K562 (cell line): ENCODE data around the gene PREB. TPM values are rescaled to one million over a fixed set of nuclear protein-coding genes. Genes with fewer than 3 reads are reported as not detected.

Source experiments
- ATAC-seq: fragments of 200-7000 bp; cut with Tn5 transposase; 3 replicates; pipeline ENCODE4 v1.9.1; 2020; ENCODE audit warnings: moderate library complexity
- BruUV-seq: library from RNA; stranded (reverse); fragments of 400-500 nt; replicated peaks from 2 replicates; lab custom pipeline; 2021; lab: Mats Ljungman, UMichigan
- CTCF ChIA-PET: fragments of 300-600 bp; formaldehyde crosslinking; extraction: SDS; loops from one replicate; lab custom pipeline; 2021; ENCODE audit warnings: low intra/inter-chr PET ratio; lab: Yijun Ruan, JAX
- POLR2A ChIA-PET: fragments of 300-600, 350-650 bp; sonication (Branson Sonifier 250); formaldehyde crosslinking; extraction: SDS; loops from one replicate; lab custom pipeline; 2021; ENCODE audit warnings: antibody characterized with exemption, inconsistent platforms; lab: Yijun Ruan, JAX
- DNase-seq, 4 experiments: peaks; one replicate each; pipeline versions ENCODE4 v3.0.0 to v3.0.0-alpha.2; 2011 to 2018; ENCODE audit warnings: low spot score in 3 of 4, mixed read lengths in 3 of 4; ENCODE audit errors: extremely low read depth in 1 of 4
- FAIRE-seq: peaks from 2 replicates; lab custom pipeline; 2011; peaks lifted over from hg19 to GRCh38; lab: Jason Lieb, UNC
- H2AFZ ChIP-seq: 2 replicates; pipeline ENCODE4 v1.6.0; 2011; ENCODE audit warnings: low read depth, low read length, control low read depth, inconsistent platforms
- H3K27ac ChIP-seq: fragments of 200-600 bp; 3 replicates; pipeline ENCODE4 v1.8.0; 2011; ENCODE audit warnings: low read depth, mild to moderate bottlenecking, control low read depth, inconsistent platforms, low read length, moderate library complexity, mixed read lengths; ENCODE audit errors: extremely low read depth
- H3K27me3 ChIP-seq, 2 experiments: fragments of 300-600 bp in 1 of 2; 2 replicates in 1 of 2; 3 replicates in 1 of 2; pipeline versions ENCODE4 v1.6.0 to v1.8.0; 2011; ENCODE audit warnings: inconsistent platforms in 2 of 2, low read length in 2 of 2, mild to moderate bottlenecking in 1 of 2, mixed read lengths in 1 of 2, moderate library complexity in 1 of 2; ENCODE audit not compliant: control insufficient read depth in 2 of 2, insufficient read depth in 2 of 2
- H3K36me3 ChIP-seq: fragments of 300-600 bp; 3 replicates; pipeline ENCODE4 v1.8.0; 2011; ENCODE audit warnings: mild to moderate bottlenecking, low read length, inconsistent platforms; ENCODE audit not compliant: control insufficient read depth, insufficient read depth
- H3K4me1 ChIP-seq, 2 experiments: fragments of 200-600 bp in 1 of 2; replicated peaks in 1 of 2; 2 replicates in 1 of 2; 3 replicates in 1 of 2; pipeline versions ENCODE4 v1.5.1 to v1.8.0; 2011; ENCODE audit warnings: inconsistent platforms in 2 of 2, low read length in 2 of 2, mild to moderate bottlenecking in 1 of 2, mixed read lengths in 1 of 2, moderate library complexity in 1 of 2; ENCODE audit not compliant: control insufficient read depth in 2 of 2, insufficient read depth in 2 of 2
- H3K4me2 ChIP-seq: 2 replicates; pipeline ENCODE4 v1.6.1; 2011; ENCODE audit warnings: low read length, control low read depth, inconsistent platforms, mixed read lengths; ENCODE audit not compliant: insufficient read depth
- H3K4me3 ChIP-seq: fragments of 200-600 bp; sonication (generic), shearing (Covaris generic); 2 replicates; pipeline ENCODE4 v1.5.1; 2016; ENCODE audit warnings: control low read depth, inconsistent platforms
- H3K79me2 ChIP-seq: fragments of 200-600 bp; 3 replicates; pipeline ENCODE4 v1.8.0; 2011; ENCODE audit warnings: low read length, inconsistent platforms; ENCODE audit not compliant: control insufficient read depth, insufficient read depth
- H3K9ac ChIP-seq, 2 experiments: 2 replicates each; pipeline versions ENCODE4 v1.6.0 to v1.6.1; 2011; ENCODE audit warnings: low read depth in 2 of 2, low read length in 2 of 2, control low read depth in 1 of 2, inconsistent platforms in 1 of 2, mild to moderate bottlenecking in 1 of 2, mixed read lengths in 1 of 2; ENCODE audit not compliant: insufficient read depth in 1 of 2
- H3K9me1 ChIP-seq: one replicate; pipeline ENCODE4 v1.6.0; 2011; ENCODE audit warnings: inconsistent platforms, mild to moderate bottlenecking, low read length, moderate library complexity; ENCODE audit not compliant: control insufficient read depth, insufficient read depth
- H3K9me3 ChIP-seq: replicated peaks from 2 replicates; pipeline ENCODE4 v1.5.1; 2011; ENCODE audit warnings: low read depth, low read length, inconsistent platforms; ENCODE audit not compliant: control insufficient read depth, insufficient read depth
- H4K20me1 ChIP-seq: replicated peaks from 2 replicates; pipeline ENCODE4 v1.6.1; 2011; ENCODE audit warnings: low read length, inconsistent platforms, mixed read lengths; ENCODE audit not compliant: control insufficient read depth, insufficient read depth
- NR4A1 ChIP-seq, 2 experiments: fragments of 250-450 bp in 1 of 2; fragments of 450-650 bp in 1 of 2; sonication (Bioruptor Pico) in 1 of 2; IDR thresholded peaks; 2 replicates each; pipeline versions ENCODE4 v1.4.0 to v1.6.1; 2016 to 2020; ENCODE audit warnings: mild to moderate bottlenecking in 2 of 2, missing compliant biosample characterization in 1 of 2, missing genetic modification characterization in 1 of 2, moderate library complexity in 1 of 2
- ZNF146 ChIP-seq: IDR thresholded peaks from one replicate; pipeline ENCODE4 v1.6.1; 2018; ENCODE audit warnings: missing compliant biosample characterization; ENCODE audit not compliant: unreplicated experiment
- WGBS: fragments of 100-300 bp; shearing (Covaris generic); methylation state at CpG from one replicate; pipeline ENCODE4 v1.1.6; 2016; ENCODE audit warnings: low coverage, mixed read lengths; ENCODE audit not compliant: insufficient coverage; ENCODE audit errors: missing lambda C conversion rate; 5-methylcytosine and 5-hydroxymethylcytosine counted together
- in situ Hi-C: fragments of 300-500 bp; cut with MboI; formaldehyde crosslinking; loops from 4 replicates; pipeline ENCODE4 v1.15.0; 2018; ENCODE audit warnings: inconsistent platforms, mixed read lengths
- intact Hi-C: fragments of 100-400 bp; cut with micrococcal nuclease; formaldehyde crosslinking; loops from 2 replicates; pipeline ENCODE4 v1.14.2; 2022
- polyA plus RNA-seq, 8 experiments: library from polyadenylated mRNA; depleted of rRNA in 4 of 8; stranded (reverse) in 5 of 8; unstranded in 3 of 8; fragments of >200 nt; fragmentation: Nextera tagmentation in 2 of 8; fragmentation: Illumina TruSeq in 1 of 8; extraction: Ambion mirVana in 2 of 8; extraction: Trizol in 1 of 8; gene quantifications; 2 replicates each; pipeline versions ENCODE4 v1.2.1 to v1.2.3, GENCODE V29; 2011 to 2014; ENCODE audit warnings: inconsistent platforms in 1 of 8, missing spikeins in 1 of 8
- total RNA-seq, 7 experiments: library from RNA; depleted of rRNA in 6 of 7; stranded (reverse); fragments of >200 nt in 6 of 7; fragmentation: Illumina TruSeq in 2 of 7; extraction: Trizol in 2 of 7; gene quantifications; 2 replicates each; pipeline versions ENCODE4 v1.2.1 to v1.2.3, GENCODE V29; 2011 to 2021; ENCODE audit warnings: low replicate concordance in 1 of 7
- TF ChIP-seq, protein P1 (sequence below): fragments of 450-650 bp; formaldehyde crosslinking; IDR thresholded peaks from 2 replicates; pipeline ENCODE4 v1.4.0; 2022; ENCODE audit warnings: missing genetic modification characterization
- TF ChIP-seq, protein P2 (sequence below): sonication (generic); formaldehyde crosslinking; IDR thresholded peaks from 2 replicates; pipeline ENCODE4 v1.8.1; 2023; ENCODE audit warnings: mild to moderate bottlenecking, missing genetic modification reagents
- TF ChIP-seq, protein P3 (sequence below), 2 experiments: fragments of 150-350 bp in 1 of 2; IDR thresholded peaks; 2 replicates each; pipeline ENCODE4 v1.6.1; 2012 to 2016; ENCODE audit warnings: low read depth in 2 of 2, low read length in 2 of 2, mild to moderate bottlenecking in 1 of 2, moderate library complexity in 1 of 2

Gene PREB
- total and polyA plus RNA-seq, 9 of the 15 experiments (the other 6 are each of a cell fraction or from before 2014, with no cell fraction given): 35.1 to 84.2 (median 67.2) TPM

DNA sequence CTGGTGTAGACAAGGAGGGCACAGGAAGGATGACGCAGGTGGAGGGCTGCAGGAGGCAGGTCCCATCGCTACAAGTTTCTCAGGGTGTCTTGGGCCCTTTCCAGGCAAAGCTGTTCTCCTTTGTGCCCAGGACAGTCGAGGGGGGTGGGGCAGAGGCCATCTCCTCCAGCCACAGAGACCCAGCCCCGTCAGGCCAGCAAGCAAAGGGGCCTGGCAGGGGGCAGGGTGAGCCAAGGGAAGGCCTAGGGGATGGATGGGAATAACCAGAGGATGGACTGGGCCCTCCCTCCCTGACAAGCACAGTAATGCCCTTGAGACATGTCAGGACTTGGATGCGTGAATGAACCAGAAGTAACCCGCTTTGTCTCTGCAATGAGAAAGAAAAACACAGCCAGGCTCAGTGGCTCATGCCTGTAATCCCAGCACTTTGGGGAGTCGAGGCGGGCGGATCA, 20.7 kb upstream of the PREB start:
- Histone ChIP-seq H3K27me3 (no peaks in the 10 kb centered on the region; a peak in 1 of 5 replicates), H4K20me1 (no peaks in the 10 kb centered on the region), H2AFZ (no peak overlapping the region), H3K79me2 (no peaks in the 10 kb centered on the region), H3K9me1 (no peaks in the 10 kb centered on the region), H3K4me1 (peaks cover 0 to 16% of the 10 kb centered on the region in 2 experiments; a peak in 2 of 5 replicates), H3K4me2 (no peak overlapping the region), H3K36me3 (no peaks in the 10 kb centered on the region), H3K4me3 (no peak overlapping the region), H3K9ac (no peak overlapping the region), H3K9me3 (no peaks in the 10 kb centered on the region), H3K27ac (no peak overlapping the region)
- FAIRE-seq (no peak), DNase-seq (no peak), ATAC-seq (no peak)
- WGBS: 49% methylated on average over 9 of the region's 9 CpGs
- intact Hi-C loops: no loop called here
- ChIA-PET POLR2A (interaction anchor here (1.2 kb wide), 1 partner anchor 13 kb away, joined by 3 read pairs; no protein-coding TSS in a partner anchor), CTCF (no interaction called here)
- TF ChIP-seq, protein P1, sequence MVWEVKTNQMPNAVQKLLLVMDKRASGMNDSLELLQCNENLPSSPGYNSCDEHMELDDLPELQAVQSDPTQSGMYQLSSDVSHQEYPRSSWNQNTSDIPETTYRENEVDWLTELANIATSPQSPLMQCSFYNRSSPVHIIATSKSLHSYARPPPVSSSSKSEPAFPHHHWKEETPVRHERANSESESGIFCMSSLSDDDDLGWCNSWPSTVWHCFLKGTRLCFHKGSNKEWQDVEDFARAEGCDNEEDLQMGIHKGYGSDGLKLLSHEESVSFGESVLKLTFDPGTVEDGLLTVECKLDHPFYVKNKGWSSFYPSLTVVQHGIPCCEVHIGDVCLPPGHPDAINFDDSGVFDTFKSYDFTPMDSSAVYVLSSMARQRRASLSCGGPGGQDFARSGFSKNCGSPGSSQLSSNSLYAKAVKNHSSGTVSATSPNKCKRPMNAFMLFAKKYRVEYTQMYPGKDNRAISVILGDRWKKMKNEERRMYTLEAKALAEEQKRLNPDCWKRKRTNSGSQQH (CRISPR knock-in tag): no peak
- TF ChIP-seq, protein P2, sequence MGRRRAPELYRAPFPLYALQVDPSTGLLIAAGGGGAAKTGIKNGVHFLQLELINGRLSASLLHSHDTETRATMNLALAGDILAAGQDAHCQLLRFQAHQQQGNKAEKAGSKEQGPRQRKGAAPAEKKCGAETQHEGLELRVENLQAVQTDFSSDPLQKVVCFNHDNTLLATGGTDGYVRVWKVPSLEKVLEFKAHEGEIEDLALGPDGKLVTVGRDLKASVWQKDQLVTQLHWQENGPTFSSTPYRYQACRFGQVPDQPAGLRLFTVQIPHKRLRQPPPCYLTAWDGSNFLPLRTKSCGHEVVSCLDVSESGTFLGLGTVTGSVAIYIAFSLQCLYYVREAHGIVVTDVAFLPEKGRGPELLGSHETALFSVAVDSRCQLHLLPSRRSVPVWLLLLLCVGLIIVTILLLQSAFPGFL: no peak
- no peak for TF ChIP-seq NR4A1 (CRISPR knock-in tag; IDR thresholded peaks at IDR 0.05)
- no peak for TF ChIP-seq NR4A1 (tag; IDR thresholded peaks at IDR 0.05)
- TF ChIP-seq, protein P3, sequence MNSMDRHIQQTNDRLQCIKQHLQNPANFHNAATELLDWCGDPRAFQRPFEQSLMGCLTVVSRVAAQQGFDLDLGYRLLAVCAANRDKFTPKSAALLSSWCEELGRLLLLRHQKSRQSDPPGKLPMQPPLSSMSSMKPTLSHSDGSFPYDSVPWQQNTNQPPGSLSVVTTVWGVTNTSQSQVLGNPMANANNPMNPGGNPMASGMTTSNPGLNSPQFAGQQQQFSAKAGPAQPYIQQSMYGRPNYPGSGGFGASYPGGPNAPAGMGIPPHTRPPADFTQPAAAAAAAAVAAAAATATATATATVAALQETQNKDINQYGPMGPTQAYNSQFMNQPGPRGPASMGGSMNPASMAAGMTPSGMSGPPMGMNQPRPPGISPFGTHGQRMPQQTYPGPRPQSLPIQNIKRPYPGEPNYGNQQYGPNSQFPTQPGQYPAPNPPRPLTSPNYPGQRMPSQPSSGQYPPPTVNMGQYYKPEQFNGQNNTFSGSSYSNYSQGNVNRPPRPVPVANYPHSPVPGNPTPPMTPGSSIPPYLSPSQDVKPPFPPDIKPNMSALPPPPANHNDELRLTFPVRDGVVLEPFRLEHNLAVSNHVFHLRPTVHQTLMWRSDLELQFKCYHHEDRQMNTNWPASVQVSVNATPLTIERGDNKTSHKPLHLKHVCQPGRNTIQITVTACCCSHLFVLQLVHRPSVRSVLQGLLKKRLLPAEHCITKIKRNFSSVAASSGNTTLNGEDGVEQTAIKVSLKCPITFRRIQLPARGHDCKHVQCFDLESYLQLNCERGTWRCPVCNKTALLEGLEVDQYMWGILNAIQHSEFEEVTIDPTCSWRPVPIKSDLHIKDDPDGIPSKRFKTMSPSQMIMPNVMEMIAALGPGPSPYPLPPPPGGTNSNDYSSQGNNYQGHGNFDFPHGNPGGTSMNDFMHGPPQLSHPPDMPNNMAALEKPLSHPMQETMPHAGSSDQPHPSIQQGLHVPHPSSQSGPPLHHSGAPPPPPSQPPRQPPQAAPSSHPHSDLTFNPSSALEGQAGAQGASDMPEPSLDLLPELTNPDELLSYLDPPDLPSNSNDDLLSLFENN (IDR thresholded peaks at IDR 0.05; ENCODE audit: low read depth in 2 of 2, low read length in 2 of 2): no peak
- no peak for TF ChIP-seq ZNF146 (CRISPR knock-in tag)
- in situ Hi-C loops: no loop called here
- no TSS peak for BruUV-seq
